Measurements from ENCODE around the gene SF1. TPM values are rescaled to one million over a fixed set of nuclear protein-coding genes. Genes with fewer than 3 reads are reported as not detected.

Gene SF1
- total and polyA plus RNA-seq, 2 of the 4 experiments (the other 2 are of a cell fraction), result 56.8 to 88.0 TPM

DNA sequence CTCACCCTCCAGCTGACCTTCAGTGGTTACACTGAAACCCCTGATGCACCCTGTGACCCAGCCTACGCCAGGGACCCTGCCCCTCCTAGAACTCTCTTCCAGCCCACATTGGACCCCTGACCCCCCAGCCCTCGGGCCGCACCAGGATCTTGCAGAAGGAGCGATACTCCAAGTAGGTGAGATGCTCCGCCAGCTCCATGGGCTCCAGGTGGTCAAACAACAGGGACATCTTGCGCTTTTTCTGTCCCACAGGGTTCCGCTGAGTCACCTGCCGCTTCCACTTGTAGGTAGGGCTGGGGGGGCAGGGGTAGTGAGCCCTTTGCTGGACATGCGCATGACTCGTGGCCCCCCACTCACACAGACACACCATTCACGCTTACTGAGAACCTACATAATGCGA lies 38.5 kb downstream of the SF1 start:
- Histone ChIP-seq H4K91ac (ENCODE audit: insufficient read depth, low read depth, low read length) (no peak overlapping the region), H3K4me2 (ENCODE audit: low read depth, low read length) (no peak overlapping the region), H2BK20ac (ENCODE audit: low read depth, low read length) (no peak overlapping the region), H3K27ac (ENCODE audit: insufficient read depth, low read length) (no peak overlapping the region), H3K4me1 (ENCODE audit: control insufficient read depth, insufficient read depth, low read length) (peaks cover 6% of the 10 kb centered on the region), H2BK15ac (ENCODE audit: low read depth, low read length) (no peak overlapping the region), H2BK120ac (ENCODE audit: low read depth, low read length) (no peak overlapping the region), H3K14ac (replicated peaks; ENCODE audit: low read depth, low read length) (no peak overlapping the region), H4K5ac (ENCODE audit: low read depth, low read length) (no peak overlapping the region), H4K8ac (ENCODE audit: low read depth in 2 of 2, low read length in 2 of 2) (no peak overlapping the region), H3K56ac (ENCODE audit: extremely low read depth, insufficient read depth, low read length) (no peak overlapping the region), H3K9me3 (ENCODE audit: control insufficient read depth, insufficient read depth, low read length) (no peaks in the 10 kb centered on the region), H3K36me3 (ENCODE audit: control insufficient read depth, insufficient read depth, low read length) (no peaks in the 10 kb centered on the region), H2AK5ac (ENCODE audit: low read depth, low read length) (no peak overlapping the region), H3K9me1 (ENCODE audit: insufficient read depth, low read length) (no peaks in the 10 kb centered on the region), H3K18ac (ENCODE audit: low read depth, low read length) (no peak overlapping the region), H2AK9ac (replicated peaks; ENCODE audit: low read depth, low read length, poor library complexity) (no peak overlapping the region), H3K27me3 (ENCODE audit: control insufficient read depth, insufficient read depth, low read length) (peaks cover 86% of the 10 kb centered on the region), H3K23ac (ENCODE audit: low read depth, low read length) (no peak overlapping the region), H2AFZ (replicated peaks; ENCODE audit: low read length, poor library complexity) (no peak overlapping the region), H3K79me1 (ENCODE audit: low read depth in 1 of 2, low read length in 2 of 2) (no peaks in the 10 kb centered on the region), H3K9ac (ENCODE audit: low read depth, low read length) (no peak overlapping the region), H3K4me3 (ENCODE audit: insufficient read depth, low read depth, low read length) (no peak overlapping the region), H4K20me1 (ENCODE audit: insufficient read depth, low read length) (no peaks in the 10 kb centered on the region; the same call in 1 of the 2 replicates), H3K4ac (ENCODE audit: low read depth, low read length) (no peak overlapping the region), H2BK5ac (ENCODE audit: low read depth, low read length, poor library complexity, severe bottlenecking) (no peak overlapping the region)
- no peak for DNase-seq
- 40% methylated on average over 1 of the region's 12 CpGs; no CpG with 5 or more reads in 1 of the 2 experiments for WGBS, 2 experiments (ENCODE audit: extremely low coverage in 2 of 2, insufficient read length in 1 of 2)
- no peak for ATAC-seq (ENCODE audit: low read depth)
- dilution Hi-C loops (cut with HindIII; ENCODE audit: low sequenced_read_pairs, unreplicated experiment) (no loop called here), in situ Hi-C loops (cut with MboI; ENCODE audit: low sequenced_read_pairs) (no loop called here), intact Hi-C loops (cut with micrococcal nuclease) (no loop called here)
- ChIA-PET CTCF (no interaction called here), POLR2A (ENCODE audit: unreplicated experiment) (no interaction called here)
- BruUV-seq (replicated peaks), result no TSS peak
- TF ChIP-seq MAZ (IDR thresholded peaks at IDR 0.05; ENCODE audit: borderline replicate concordance, low read depth, low read length) (no peak), RFX5 (IDR thresholded peaks at IDR 0.05; ENCODE audit: low read depth, low read length) (no peak), CHD1 (IDR thresholded peaks at IDR 0.05; ENCODE audit: low read depth, low read length) (no peak), RAD21 (IDR thresholded peaks at IDR 0.05; ENCODE audit: low read length) (no peak), MXI1 (IDR thresholded peaks at IDR 0.05; ENCODE audit: borderline replicate concordance, low read depth, low read length) (no peak), SMC3 (IDR thresholded peaks at IDR 0.05; ENCODE audit: low read depth, low read length) (no peak), BHLHE40 (IDR thresholded peaks at IDR 0.05; ENCODE audit: low read depth, low read length) (no peak), POLR2A (IDR thresholded peaks at IDR 0.05; ENCODE audit: low read depth, low read length) (no peak), RCOR1 (IDR thresholded peaks at IDR 0.05; ENCODE audit: insufficient replicate concordance, low read length) (no peak), FOS (IDR thresholded peaks at IDR 0.05; ENCODE audit: low read depth, low read length) (no peak), MAFK (IDR thresholded peaks at IDR 0.05; ENCODE audit: low read depth, low read length) (no peak), CEBPB (IDR thresholded peaks at IDR 0.05; ENCODE audit: low read depth, low read length) (no peak), NFE2L2 (IDR thresholded peaks at IDR 0.05; ENCODE audit: low read depth, low read length) (no peak)
- TF ChIP-seq, protein P1, sequence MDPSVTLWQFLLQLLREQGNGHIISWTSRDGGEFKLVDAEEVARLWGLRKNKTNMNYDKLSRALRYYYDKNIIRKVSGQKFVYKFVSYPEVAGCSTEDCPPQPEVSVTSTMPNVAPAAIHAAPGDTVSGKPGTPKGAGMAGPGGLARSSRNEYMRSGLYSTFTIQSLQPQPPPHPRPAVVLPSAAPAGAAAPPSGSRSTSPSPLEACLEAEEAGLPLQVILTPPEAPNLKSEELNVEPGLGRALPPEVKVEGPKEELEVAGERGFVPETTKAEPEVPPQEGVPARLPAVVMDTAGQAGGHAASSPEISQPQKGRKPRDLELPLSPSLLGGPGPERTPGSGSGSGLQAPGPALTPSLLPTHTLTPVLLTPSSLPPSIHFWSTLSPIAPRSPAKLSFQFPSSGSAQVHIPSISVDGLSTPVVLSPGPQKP (IDR thresholded peaks at IDR 0.05; ENCODE audit: borderline replicate concordance, low read depth, low read length), result no peak
- TF ChIP-seq, protein P2, sequence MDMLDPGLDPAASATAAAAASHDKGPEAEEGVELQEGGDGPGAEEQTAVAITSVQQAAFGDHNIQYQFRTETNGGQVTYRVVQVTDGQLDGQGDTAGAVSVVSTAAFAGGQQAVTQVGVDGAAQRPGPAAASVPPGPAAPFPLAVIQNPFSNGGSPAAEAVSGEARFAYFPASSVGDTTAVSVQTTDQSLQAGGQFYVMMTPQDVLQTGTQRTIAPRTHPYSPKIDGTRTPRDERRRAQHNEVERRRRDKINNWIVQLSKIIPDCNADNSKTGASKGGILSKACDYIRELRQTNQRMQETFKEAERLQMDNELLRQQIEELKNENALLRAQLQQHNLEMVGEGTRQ (IDR thresholded peaks at IDR 0.05; ENCODE audit: low read depth, low read length), result no peak
- TF ChIP-seq, protein P3, sequence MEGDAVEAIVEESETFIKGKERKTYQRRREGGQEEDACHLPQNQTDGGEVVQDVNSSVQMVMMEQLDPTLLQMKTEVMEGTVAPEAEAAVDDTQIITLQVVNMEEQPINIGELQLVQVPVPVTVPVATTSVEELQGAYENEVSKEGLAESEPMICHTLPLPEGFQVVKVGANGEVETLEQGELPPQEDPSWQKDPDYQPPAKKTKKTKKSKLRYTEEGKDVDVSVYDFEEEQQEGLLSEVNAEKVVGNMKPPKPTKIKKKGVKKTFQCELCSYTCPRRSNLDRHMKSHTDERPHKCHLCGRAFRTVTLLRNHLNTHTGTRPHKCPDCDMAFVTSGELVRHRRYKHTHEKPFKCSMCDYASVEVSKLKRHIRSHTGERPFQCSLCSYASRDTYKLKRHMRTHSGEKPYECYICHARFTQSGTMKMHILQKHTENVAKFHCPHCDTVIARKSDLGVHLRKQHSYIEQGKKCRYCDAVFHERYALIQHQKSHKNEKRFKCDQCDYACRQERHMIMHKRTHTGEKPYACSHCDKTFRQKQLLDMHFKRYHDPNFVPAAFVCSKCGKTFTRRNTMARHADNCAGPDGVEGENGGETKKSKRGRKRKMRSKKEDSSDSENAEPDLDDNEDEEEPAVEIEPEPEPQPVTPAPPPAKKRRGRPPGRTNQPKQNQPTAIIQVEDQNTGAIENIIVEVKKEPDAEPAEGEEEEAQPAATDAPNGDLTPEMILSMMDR (conservative IDR thresholded peaks at IDR 0.05; ENCODE audit: low read depth, low read length), result no peak
